ENCODE measurements around the gene TRPC4AP.

GRCh38 chr20:35049776-35050352 is 42.7 kb downstream of the TRPC4AP start:
- TF ChIP-seq POLR2AphosphoS5 (IDR thresholded peaks at IDR 0.05) (no peak), CTCF (IDR thresholded peaks at IDR 0.05) (no peak)

All from upper lobe of left lung (tissue), 4 donors.